ENCODE data around the gene PLPP1. TPM values are rescaled to one million over a fixed set of nuclear protein-coding genes. Genes with fewer than 3 reads are reported as not detected.

Gene PLPP1
- total RNA-seq, 1 donor from 2014 or later = 20.2 TPM

DNA sequence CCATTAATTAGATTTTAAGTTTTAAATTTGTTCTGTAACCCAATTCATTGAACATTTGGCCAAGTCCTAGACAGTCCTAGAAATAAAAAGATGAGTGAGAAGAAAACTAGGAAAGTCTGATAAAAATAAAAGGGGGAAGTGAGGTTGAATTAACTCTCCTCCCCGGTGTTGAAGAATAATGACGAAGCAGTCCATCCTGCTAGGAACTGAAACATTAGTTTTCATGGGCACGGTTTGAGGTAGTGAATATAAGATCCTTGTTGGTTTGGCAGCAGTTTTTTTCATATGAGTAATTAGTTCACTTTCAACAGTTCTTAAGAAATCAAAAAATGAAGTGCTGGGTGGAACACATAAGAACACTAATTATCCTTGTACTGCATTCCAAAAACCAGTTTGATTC, 123.9 kb downstream of the PLPP1 start:
- intact Hi-C loops (cut with micrococcal nuclease) = no loop called here

DNA sequence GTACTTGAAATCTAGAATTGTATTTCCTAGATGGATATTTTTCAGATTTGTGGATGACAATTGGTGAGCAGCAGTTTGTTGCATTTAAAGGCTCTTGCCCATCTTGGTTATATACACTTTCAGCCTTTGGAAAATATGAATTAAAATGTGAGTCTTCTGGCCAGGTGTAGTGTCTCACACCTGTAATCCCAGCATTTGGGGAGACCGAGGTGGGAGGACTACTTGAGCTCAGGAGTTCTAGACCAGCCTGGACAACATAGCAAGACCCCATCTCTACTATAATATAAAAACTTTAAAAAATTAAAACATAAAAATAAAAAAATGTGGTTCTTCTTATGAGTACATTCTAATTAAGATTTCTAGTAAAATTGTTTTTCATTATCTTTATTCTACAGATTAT, 125.0 kb downstream of the PLPP1 start:
- intact Hi-C loops (cut with micrococcal nuclease) = loop anchor here (5.0 kb wide), 2 partner anchors 67 to 237 kb away; partner anchors contain the start of gene CDC20B

DNA sequence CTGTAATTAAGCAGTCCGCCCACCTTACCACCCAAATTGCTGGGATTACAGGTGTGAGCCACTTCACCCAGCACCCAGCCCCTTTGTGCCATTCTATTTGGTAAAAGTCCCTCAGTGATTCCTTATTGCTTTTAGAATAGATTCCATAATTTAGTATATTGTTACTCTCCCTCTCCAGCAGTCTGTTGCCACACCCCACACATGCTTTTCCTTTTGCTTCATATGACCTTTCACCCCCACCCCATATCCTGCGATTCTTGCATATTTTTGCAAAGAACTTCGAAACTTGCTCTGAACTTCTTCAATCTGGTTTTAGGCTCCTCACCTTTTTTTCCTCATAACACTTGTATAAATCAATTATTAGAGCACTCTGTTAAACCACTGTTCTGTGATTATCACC, 126.8 kb downstream of the PLPP1 start:
- intact Hi-C loops (cut with micrococcal nuclease) = loop anchor here (1.0 to 5.0 kb wide), 3 partner anchors 66 to 284 kb away; partner anchors contain the start of gene CDC20B

DNA sequence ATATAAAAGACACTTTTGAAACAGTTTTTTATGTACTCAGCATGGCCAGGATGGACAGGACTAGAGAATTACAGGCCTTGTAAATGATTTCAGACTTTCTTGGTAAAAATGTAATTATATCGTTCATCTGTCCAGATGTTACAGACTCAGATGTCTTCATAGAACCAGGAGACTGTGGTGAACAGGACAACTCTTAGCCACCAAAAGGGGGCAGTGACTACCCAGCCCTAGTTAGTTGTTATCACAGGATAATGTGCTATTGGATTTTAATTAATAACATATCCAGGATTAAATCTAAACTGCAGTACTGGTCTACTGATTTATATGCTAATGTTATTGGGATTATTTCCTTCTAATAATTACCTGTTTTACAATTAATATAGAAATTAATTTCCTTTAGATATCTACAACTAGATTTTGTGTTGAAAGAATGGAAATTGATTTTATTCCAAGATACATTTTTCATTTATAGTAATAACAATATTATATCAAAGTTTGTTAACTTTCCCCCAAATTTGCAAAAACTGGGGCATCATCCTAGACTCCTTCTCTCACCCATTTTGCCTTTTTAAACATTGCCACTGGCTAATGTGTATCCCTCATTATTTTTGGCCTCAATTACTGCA, 127.6 kb downstream of the PLPP1 start:
- intact Hi-C loops (cut with micrococcal nuclease) = loop anchor here (1.0 to 5.0 kb wide), 3 partner anchors 65 to 285 kb away; partner anchors contain the start of gene CDC20B

DNA sequence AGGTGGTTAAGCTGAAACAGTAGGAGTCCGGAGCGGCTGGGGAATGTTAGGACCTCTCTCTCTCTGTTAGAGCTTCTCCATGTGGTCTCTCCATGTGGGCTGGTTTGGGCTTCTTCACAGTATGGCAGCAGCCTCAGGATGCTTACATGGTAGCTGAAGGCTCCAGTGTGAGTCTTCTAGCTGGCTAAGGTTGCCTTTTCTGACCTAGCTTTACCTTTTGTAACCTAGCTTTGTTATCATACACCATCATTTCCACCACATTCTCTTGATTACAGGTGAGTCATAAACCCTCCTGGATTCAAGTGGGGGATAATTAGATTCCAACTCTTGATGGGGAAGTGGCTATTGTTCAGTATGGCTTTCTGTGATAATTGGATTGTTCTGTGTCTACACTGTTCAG, 128.5 kb downstream of the PLPP1 start:
- intact Hi-C loops (cut with micrococcal nuclease) = loop anchor here (5.0 kb wide), 2 partner anchors 64 to 234 kb away; partner anchors contain the start of gene CDC20B

DNA sequence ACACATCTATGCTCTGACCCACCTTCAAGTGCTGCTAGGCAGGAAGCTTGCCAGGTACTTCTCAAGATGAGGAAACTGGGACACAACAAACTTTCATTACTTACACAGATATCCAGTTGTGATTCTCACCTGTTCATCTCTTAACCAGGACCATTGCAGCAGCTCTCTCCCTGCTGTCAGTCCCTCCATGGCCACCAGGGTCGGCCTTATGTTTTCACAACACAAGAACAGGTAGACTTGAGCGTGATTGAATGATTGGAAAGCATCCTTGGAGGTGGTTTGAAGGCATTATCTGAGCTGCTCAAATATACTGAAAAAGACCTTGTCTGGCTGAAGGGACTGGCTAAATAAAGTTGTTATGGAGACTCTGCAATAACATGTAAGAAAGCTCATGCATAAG, 132.6 kb downstream of the PLPP1 start:
- intact Hi-C loops (cut with micrococcal nuclease) = no loop called here

DNA sequence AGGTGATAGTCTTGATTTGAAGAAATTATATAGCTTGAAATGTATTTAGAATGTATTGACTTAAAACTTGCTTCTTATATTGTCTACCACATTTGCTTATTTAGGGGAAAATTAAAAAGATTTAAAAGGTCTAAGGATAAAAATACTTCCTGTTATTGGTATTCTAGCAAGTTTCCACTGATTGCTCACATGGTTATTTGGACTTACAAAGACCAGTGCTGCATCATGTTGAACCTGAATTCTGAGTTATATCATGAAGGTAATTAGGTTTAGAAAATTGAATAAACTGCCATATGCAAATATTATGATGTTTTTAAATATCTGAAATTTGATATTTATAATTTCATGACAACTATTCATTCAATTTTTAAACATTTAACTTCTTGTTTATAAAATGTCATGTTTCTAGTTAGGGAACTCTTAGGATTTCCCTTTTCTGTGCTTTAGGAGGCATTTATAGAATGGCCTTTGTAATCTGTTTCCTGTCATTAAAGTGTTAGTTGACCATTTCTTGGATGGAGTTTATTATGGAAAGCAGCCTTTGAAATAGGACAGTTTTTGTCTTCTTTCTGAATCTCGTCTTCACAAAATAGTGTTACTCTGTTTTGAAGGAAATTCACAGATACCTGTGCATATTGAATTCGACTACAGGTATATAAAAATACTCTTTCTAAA, 141.1 kb downstream of the PLPP1 start:
- intact Hi-C loops (cut with micrococcal nuclease) = no loop called here

DNA sequence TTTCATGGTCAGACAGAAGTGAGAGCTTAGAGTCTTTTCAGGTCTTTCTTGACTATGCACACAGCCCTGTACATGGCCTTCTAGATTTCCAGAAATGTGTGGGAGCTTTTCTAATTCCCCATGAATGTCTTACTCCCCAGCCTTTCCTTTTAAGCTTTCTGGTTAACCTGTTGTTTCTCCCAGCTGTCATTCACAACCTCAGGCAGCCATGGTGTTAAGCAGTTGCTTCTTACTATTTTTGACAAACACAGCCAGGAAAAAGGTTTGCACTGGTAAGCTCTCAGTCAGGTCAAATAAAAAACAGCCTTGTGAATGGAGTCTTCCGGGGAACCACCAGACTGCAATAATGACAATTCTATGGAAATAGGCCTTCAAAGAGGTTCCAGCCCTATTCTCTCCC, 142.1 kb downstream of the PLPP1 start:
- intact Hi-C loops (cut with micrococcal nuclease) = no loop called here

DNA sequence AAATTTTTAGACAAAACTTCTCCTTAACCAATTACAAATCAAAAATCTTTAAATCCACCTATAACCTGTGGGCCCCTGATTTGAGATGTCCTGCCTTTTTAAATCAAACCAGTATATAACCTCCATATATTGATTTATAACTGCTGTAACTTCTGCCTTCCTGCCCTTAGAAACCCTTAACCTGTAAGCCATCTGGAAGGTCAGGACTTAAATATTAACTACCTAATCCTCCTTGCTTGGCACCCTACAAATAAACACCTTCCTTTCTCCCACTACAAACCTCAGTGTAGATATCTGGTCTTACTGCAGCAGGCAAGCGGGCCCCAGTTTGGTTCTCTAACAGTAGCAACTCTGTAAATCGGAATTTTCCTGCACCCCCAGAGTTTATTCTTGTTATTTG, 143.1 kb downstream of the PLPP1 start:
- intact Hi-C loops (cut with micrococcal nuclease) = no loop called here

DNA sequence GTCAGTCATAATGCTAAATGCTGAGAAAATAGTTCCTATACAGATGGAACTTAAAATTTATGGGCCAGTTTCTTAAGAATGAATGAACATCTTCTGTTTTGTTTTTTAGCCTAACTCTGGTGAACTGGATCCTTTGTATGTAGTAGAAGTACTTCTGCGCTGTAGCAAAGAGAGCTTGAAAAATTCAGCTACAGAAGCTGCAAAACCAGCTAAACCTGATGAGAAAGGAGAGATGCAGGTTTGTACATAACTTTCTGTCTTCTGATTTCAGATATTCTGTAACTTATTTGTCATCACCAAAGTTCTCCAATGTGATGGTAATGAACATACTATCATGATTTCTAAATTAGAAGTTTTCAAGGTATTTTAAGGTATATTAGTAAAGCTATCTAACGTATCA, 146.9 kb downstream of the PLPP1 start:
- intact Hi-C loops (cut with micrococcal nuclease) = no loop called here

DNA sequence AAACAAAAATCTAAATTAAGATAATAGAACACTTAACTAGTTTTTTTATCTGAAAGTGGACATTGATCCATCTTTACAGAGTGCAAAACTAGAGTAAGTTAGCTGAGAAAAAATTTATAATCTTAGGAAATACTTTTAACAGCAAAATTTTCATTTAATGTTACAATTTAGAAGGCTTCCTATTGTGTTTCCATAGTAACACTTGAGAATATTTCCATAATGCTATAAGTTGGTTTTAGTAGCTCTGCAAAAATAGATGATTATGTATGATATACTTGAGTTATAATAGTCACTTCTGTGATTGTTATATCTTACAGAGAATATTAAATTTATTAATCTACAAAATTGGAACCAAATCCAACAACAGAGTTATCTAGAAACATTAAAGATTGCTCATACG, 148.4 kb downstream of the PLPP1 start:
- intact Hi-C loops (cut with micrococcal nuclease) = no loop called here

DNA sequence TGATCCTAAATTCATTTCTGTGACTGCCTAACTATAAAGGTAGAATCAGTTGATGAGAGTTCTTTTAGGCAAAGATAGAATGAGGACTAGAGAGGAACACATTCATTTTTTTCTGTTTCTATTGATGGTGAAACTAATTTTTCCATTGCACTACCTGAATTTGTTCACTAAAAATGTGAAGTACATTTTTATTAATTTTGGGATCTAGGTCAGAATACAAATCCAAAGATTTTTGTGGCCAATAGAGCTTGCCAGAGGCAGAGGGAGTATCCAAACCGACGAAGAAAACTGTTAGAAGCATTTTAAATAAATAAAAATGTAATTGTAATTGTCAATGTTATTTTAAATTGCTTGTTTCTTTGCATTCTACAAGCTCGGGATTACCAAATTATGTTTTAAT, 148.9 kb downstream of the PLPP1 start:
- intact Hi-C loops (cut with micrococcal nuclease) = no loop called here

DNA sequence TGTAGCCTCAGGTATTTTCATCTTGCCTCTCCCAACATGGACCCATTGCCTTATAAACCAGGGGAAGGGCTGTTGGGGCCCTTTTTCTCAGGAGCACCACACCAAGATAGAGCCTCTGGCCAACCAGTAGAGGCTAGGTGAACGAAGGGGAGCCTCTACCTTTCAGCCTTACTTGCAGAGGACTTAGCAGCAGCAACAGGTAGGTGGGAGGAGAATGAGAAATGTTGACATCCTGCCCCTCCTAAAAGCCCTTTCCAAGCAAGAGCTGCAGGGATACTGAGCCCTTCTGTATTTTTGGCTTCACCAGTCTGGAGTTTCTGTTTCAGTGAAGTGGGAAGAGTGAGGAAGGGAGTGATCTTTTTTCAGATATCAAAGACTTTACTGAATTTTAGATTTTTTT, 149.5 kb downstream of the PLPP1 start:
- intact Hi-C loops (cut with micrococcal nuclease) = no loop called here

DNA sequence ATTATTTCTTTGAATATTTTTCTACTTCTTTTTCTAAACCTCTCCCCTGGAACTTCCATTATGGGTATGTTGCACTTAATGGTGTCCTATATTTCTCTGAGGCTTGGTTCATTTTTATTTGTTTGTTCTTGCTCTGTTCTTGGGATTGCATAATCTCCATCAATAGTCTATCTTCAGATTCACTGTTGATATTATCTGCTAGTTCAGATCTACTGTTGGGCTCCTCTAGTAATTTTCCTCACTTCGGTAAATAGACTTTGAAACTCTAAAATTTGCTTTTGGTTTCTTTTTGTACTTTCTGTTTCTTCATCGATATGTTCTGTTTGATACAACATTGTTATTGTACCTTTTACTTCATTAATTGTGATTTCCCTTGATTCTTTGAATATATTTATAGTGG, 150.7 kb downstream of the PLPP1 start:
- intact Hi-C loops (cut with micrococcal nuclease) = no loop called here

DNA sequence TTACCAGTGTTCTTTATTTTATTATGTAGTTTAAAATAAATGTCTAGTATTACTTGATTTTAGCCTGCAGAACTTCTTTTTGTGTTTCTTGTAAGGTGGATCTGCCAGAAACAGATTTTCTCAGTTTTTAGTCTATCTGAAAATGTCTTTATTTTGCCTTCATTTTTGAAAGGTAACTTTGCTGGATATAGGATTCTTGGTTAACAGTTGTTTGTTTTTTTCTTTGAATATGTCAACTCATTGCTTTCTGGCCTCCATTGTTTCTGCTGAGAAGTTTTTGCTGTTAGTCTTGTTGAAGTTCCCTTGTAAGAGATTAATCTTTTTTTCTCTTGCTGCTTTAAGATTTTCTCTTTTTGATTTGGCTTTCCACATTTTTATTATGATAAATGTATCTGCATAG, 151.5 kb downstream of the PLPP1 start:
- intact Hi-C loops (cut with micrococcal nuclease) = no loop called here

DNA sequence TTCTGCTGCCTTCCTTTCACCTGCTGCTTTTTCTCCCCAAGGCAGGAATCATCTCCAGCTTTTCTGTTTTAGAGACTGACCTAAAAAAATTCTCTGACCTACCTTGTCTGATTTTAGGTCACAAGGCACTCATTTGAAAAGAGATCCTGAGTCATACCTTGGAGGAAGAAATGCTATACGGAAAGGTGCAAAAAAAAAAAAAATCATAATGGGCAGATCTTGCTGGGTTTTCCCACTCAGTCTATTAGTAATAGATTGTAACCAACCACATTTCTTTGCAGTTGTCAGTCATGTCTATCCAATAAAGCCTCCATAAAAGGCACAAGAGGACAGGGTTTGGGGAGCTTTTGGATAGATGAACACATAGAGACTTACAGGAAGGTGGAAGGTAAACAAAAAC, 157.0 kb downstream of the PLPP1 start:
- intact Hi-C loops (cut with micrococcal nuclease) = no loop called here

Other genes with a start within 250 kb of the PLPP1 start
- gene DHX29, start 227.3 kb downstream of the PLPP1 start, total RNA-seq = 20.7 and 21.1 TPM in 2 replicates
- gene MTREX, start 227.0 kb downstream of the PLPP1 start, total RNA-seq = 82.5 and 85.5 TPM in 2 replicates
- gene SLC38A9, start 177.4 kb upstream of the PLPP1 start, total RNA-seq = 37.1 and 40.6 TPM in 2 replicates
- gene DDX4, start 203.1 kb upstream of the PLPP1 start, total RNA-seq = 0.83 and 1.3 TPM in 2 replicates